GM12878 (cell line): ENCODE results near the gene TBATA. TPM values are rescaled to one million over a fixed set of nuclear protein-coding genes. Genes with fewer than 3 reads are reported as not detected.

Experiments
- ATAC-seq: fragments of 200-7000 bp; cut with Tn5 transposase; 3 replicates; pipeline ENCODE4 v1.9.1; 2020; ENCODE audit warnings: mild to moderate bottlenecking, moderate library complexity
- BruUV-seq: library from RNA; stranded (reverse); fragments of 400-500 nt; replicated peaks from 2 replicates; lab custom pipeline; 2021; lab: Mats Ljungman, UMichigan
- CTCF ChIA-PET: fragments of 300-600 bp; sonication (Branson Sonifier 250); formaldehyde crosslinking; extraction: SDS; loops from one replicate; lab custom pipeline; 2021; ENCODE audit warnings: inconsistent platforms; lab: Yijun Ruan, JAX
- POLR2A ChIA-PET: fragments of 350-600 bp; formaldehyde crosslinking; extraction: SDS; loops from one replicate; lab custom pipeline; 2021; ENCODE audit warnings: inconsistent platforms; lab: Charles Lee
- RAD21 ChIA-PET: fragments of 300-600 bp; sonication (Branson Sonifier 250); formaldehyde crosslinking; loops from one replicate; lab custom pipeline; 2023; ENCODE audit warnings: antibody characterized with exemption; ENCODE audit not compliant: unreplicated experiment; lab: Charles Lee
- SMC1A ChIA-PET: fragments of 300-600 bp; sonication (Branson Sonifier 250); formaldehyde crosslinking; loops from one replicate; lab custom pipeline; 2023; ENCODE audit not compliant: unreplicated experiment, uncharacterized antibody; lab: Charles Lee
- DNase-seq: peaks from one replicate; pipeline ENCODE4 v3.0.0-alpha.2; 2011; ENCODE audit warnings: low read depth, low spot score
- FAIRE-seq: peaks from 3 replicates; lab custom pipeline; 2011; peaks lifted over from hg19 to GRCh38; lab: Jason Lieb, UNC
- H2AFZ ChIP-seq: 2 replicates; pipeline ENCODE4 v1.6.0; 2011; ENCODE audit warnings: low read depth, low read length, control low read depth; ENCODE audit not compliant: control insufficient read depth
- H3K27ac ChIP-seq: 2 replicates; pipeline ENCODE4 v1.5.1; 2011; ENCODE audit warnings: control low read depth; ENCODE audit not compliant: control insufficient read depth, insufficient read depth
- H3K27me3 ChIP-seq, 2 experiments: replicated peaks in 1 of 2; 2 replicates each; pipeline versions ENCODE4 v1.6.0 to v1.6.1; 2011; ENCODE audit warnings: low read length in 1 of 2; ENCODE audit not compliant: control insufficient read depth in 2 of 2, insufficient read depth in 2 of 2
- H3K36me3 ChIP-seq, 2 experiments: 2 replicates each; pipeline ENCODE4 v1.5.1; 2011; ENCODE audit warnings: low read length in 1 of 2; ENCODE audit not compliant: control insufficient read depth in 2 of 2, insufficient read depth in 2 of 2
- H3K4me1 ChIP-seq: 2 replicates; pipeline ENCODE4 v1.6.1; 2011; ENCODE audit warnings: mild to moderate bottlenecking, low read length, moderate library complexity, mixed read lengths; ENCODE audit not compliant: control insufficient read depth, insufficient read depth
- H3K4me2 ChIP-seq: 2 replicates; pipeline ENCODE4 v1.6.0; 2011; ENCODE audit warnings: control low read depth; ENCODE audit not compliant: control insufficient read depth, insufficient read depth
- H3K4me3 ChIP-seq: fragments of 200-600 bp; sonication (generic); 2 replicates; pipeline ENCODE4 v1.5.1; 2016
- H3K79me2 ChIP-seq: 2 replicates; pipeline ENCODE4 v1.6.0; 2011; ENCODE audit warnings: low read length; ENCODE audit not compliant: control insufficient read depth, insufficient read depth
- H3K9ac ChIP-seq: 2 replicates; pipeline ENCODE4 v1.8.0; 2011; ENCODE audit warnings: low read length, control low read depth, mixed read lengths; ENCODE audit not compliant: control insufficient read depth, insufficient read depth
- H3K9me3 ChIP-seq: replicated peaks from 3 replicates; pipeline ENCODE4 v1.5.1; 2011; ENCODE audit warnings: mild to moderate bottlenecking, low read length; ENCODE audit not compliant: control insufficient read depth, insufficient read depth
- H4K20me1 ChIP-seq: 2 replicates; pipeline ENCODE4 v1.6.0; 2011; ENCODE audit not compliant: control insufficient read depth, insufficient read depth
- ASH2L ChIP-seq: fragments of 300-600, 200-600 bp; sonication (generic); IDR thresholded peaks from 2 replicates; pipeline ENCODE4 v1.6.1; 2017; ENCODE audit warnings: low read depth, mild to moderate bottlenecking, borderline replicate concordance
- DPF2 ChIP-seq: fragments of 450-650 bp; IDR thresholded peaks from 2 replicates; pipeline ENCODE4 v1.6.1; 2017; ENCODE audit warnings: mild to moderate bottlenecking
- MTA2 ChIP-seq: fragments of 450-650 bp; IDR thresholded peaks from 2 replicates; pipeline ENCODE4 v1.6.1; 2016; ENCODE audit warnings: low read depth, mild to moderate bottlenecking, moderate library complexity
- PAX8 ChIP-seq: fragments of 450-650 bp; IDR thresholded peaks from 2 replicates; pipeline ENCODE4 v1.6.1; 2017; ENCODE audit warnings: mild to moderate bottlenecking, moderate library complexity
- POLR2AphosphoS5 ChIP-seq: IDR thresholded peaks from 2 replicates; pipeline ENCODE4 v1.6.1; 2011; ENCODE audit warnings: mild to moderate bottlenecking, low read length, inconsistent platforms
- TARDBP ChIP-seq: IDR thresholded peaks from 2 replicates; pipeline ENCODE4 v1.6.1; 2016; ENCODE audit warnings: borderline replicate concordance
- ZNF217 ChIP-seq: fragments of 450-650 bp; IDR thresholded peaks from 2 replicates; pipeline ENCODE4 v1.6.1; 2017; ENCODE audit warnings: antibody characterized with exemption, mild to moderate bottlenecking
- ZNF24 ChIP-seq: fragments of 450-650 bp; IDR thresholded peaks from 2 replicates; pipeline ENCODE4 v1.6.1; 2017; ENCODE audit warnings: antibody characterized with exemption, mild to moderate bottlenecking
- WGBS: methylation state at CpG from one replicate; pipeline ENCODE4 v1.1.6; 2016; ENCODE audit warnings: low lambda C conversion rate; ENCODE audit not compliant: insufficient replicate concordance, insufficient coverage; ENCODE audit errors: missing lambda C conversion rate; 5-methylcytosine and 5-hydroxymethylcytosine counted together
- in situ Hi-C: fragments of 300-500 bp; cut with MboI; formaldehyde crosslinking; loops from 9 replicates; pipeline ENCODE4 v1.14.3; 2018; ENCODE audit warnings: mixed read lengths
- intact Hi-C: fragments of 100-400 bp; cut with micrococcal nuclease; formaldehyde crosslinking; loops from one replicate; pipeline ENCODE4 v1.14.2; 2022; ENCODE audit not compliant: unreplicated experiment
- polyA plus RNA-seq, 11 experiments: library from polyadenylated mRNA; depleted of rRNA in 4 of 11; unstranded in 6 of 11; stranded (reverse) in 5 of 11; fragments of >200 nt; fragmentation: Nextera tagmentation in 4 of 11; fragmentation: Illumina TruSeq in 1 of 11; extraction: Ambion mirVana in 4 of 11; extraction: Trizol in 1 of 11; gene quantifications; 1 replicate in 1 of 11; 2 replicates in 10 of 11; pipeline versions ENCODE4 v1.2.1 to v1.2.3, GENCODE V29; 2011 to 2016; ENCODE audit warnings: inconsistent platforms in 2 of 11, missing spikeins in 2 of 11, low read depth in 1 of 11
- total RNA-seq, 4 experiments: library from RNA; depleted of rRNA in 3 of 4; stranded (reverse); fragments of >200 nt in 3 of 4; fragmentation: Illumina TruSeq in 1 of 4; extraction: Trizol in 1 of 4; gene quantifications; 2 replicates each; pipeline versions ENCODE4 v1.2.1 to v1.2.3, GENCODE V29; 2013 to 2021
- TF ChIP-seq, protein P1 (sequence below): fragments of 450-650 bp; IDR thresholded peaks from 2 replicates; pipeline ENCODE4 v1.6.1; 2017; ENCODE audit warnings: antibody characterized with exemption, mild to moderate bottlenecking, moderate library complexity
- TF ChIP-seq, protein P2 (sequence below): fragments of 450-650 bp; formaldehyde crosslinking; IDR thresholded peaks from 2 replicates; pipeline ENCODE4 v1.5.0; 2022; ENCODE audit warnings: mild to moderate bottlenecking, missing genetic modification characterization

TBATA gene
- total and polyA plus RNA-seq, 10 of the 15 experiments (the other 5 are each of a cell fraction or from before 2014, with no cell fraction given) = not detected

DNA sequence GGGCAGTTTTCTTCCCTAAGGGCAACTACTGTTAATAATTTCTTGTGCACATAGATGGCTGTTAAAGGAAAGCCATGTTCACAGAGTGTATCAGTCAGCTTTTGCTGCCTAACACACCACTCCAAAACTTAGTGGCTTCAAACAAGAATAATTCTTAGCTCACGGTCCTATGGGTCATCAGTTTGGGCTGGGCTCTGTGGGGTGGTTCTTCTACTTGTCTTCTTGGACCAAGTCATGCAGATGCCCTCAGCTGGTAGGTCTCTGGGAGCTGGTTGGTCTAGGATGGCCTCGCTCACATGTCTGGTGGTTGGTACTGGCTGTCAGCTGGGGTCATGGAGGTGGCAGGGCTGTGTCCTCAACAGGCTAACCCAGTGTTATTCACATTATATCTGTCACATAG is 39.6 kb downstream of the TBATA start:
- H3K36me3 ChIP-seq = no peaks in the 10 kb centered on the region
- no peak overlapping the region for H3K4me3 ChIP-seq
- no peaks in the 10 kb centered on the region for H3K79me2 ChIP-seq
- ChIA-PET SMC1A (interaction anchor here (0.9 to 1.4 kb wide), 2 partner anchors 28 to 126 kb away, joined by 4 to 5 read pairs; no protein-coding TSS in a partner anchor), RAD21 (interaction anchor here (1.0 kb wide), 1 partner anchor 17 kb away, joined by 4 read pairs; no protein-coding TSS in a partner anchor), POLR2A (no interaction called here), CTCF (interaction anchor here (1.2 to 1.6 kb wide), 3 partner anchors 13 to 284 kb away, joined by 3 to 7 read pairs (median 3); no protein-coding TSS in a partner anchor)
- no peak overlapping the region for H3K4me2 ChIP-seq
- no peak for FAIRE-seq
- TF ChIP-seq PAX8 (no peak), ZNF217 (no peak)
- H3K9me3 ChIP-seq = no peaks in the 10 kb centered on the region
- H3K27me3 ChIP-seq = no peaks in the 10 kb centered on the region
- no peak overlapping the region for H3K9ac ChIP-seq
- 36% methylated on average over 2 of the region's 2 CpGs for WGBS
- no peak for DNase-seq
- no peaks in the 10 kb centered on the region for H3K4me1 ChIP-seq
- H4K20me1 ChIP-seq = no peaks in the 10 kb centered on the region
- no TSS peak for BruUV-seq
- H3K27ac ChIP-seq = no peak overlapping the region
- intact Hi-C loops = no loop called here
- H2AFZ ChIP-seq = no peak overlapping the region
- in situ Hi-C loops = no loop called here
- no peak for ATAC-seq

DNA sequence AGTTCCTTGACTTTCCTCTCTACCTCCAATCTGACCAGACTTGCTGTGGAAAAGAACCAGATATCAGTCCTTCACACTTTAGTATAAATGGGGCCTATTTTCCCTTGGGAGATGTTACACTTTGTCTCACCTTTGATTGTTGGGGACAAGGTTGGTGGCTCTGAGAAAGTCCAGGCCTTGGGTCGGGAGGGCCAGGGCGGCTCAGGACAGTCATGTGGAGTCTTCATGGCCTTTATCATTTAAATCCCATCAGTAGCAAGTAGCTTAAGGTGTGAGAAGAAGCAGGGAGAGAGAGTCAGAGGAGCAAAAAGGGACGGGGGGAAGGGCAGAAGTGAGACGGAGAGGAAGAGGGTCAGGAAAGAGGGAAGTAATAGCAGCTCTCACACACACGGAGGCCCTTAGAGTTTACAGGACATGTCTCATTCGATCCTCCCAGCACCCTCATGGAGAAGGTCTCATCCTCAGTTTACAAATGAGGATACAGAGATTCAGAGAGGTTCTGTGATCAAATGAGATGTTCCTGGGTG is 40.5 kb downstream of the TBATA start:
- no peaks in the 10 kb centered on the region for H3K4me1 ChIP-seq
- H3K27ac ChIP-seq = no peak overlapping the region
- H3K4me3 ChIP-seq = no peak overlapping the region
- no peak overlapping the region for H2AFZ ChIP-seq
- BruUV-seq = no TSS peak
- CTCF ChIA-PET = interaction anchor here (1.6 kb wide), 1 partner anchor 14 kb away, joined by 7 read pairs; no protein-coding TSS in a partner anchor
- TF ChIP-seq DPF2 (no peak), ZNF24 (no peak), MTA2 (no peak), ASH2L (no peak), POLR2AphosphoS5 (no peak), TARDBP (no peak)
- TF ChIP-seq, protein P1, sequence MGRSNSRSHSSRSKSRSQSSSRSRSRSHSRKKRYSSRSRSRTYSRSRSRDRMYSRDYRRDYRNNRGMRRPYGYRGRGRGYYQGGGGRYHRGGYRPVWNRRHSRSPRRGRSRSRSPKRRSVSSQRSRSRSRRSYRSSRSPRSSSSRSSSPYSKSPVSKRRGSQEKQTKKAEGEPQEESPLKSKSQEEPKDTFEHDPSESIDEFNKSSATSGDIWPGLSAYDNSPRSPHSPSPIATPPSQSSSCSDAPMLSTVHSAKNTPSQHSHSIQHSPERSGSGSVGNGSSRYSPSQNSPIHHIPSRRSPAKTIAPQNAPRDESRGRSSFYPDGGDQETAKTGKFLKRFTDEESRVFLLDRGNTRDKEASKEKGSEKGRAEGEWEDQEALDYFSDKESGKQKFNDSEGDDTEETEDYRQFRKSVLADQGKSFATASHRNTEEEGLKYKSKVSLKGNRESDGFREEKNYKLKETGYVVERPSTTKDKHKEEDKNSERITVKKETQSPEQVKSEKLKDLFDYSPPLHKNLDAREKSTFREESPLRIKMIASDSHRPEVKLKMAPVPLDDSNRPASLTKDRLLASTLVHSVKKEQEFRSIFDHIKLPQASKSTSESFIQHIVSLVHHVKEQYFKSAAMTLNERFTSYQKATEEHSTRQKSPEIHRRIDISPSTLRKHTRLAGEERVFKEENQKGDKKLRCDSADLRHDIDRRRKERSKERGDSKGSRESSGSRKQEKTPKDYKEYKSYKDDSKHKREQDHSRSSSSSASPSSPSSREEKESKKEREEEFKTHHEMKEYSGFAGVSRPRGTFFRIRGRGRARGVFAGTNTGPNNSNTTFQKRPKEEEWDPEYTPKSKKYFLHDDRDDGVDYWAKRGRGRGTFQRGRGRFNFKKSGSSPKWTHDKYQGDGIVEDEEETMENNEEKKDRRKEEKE = no peak
- TF ChIP-seq, protein P2, sequence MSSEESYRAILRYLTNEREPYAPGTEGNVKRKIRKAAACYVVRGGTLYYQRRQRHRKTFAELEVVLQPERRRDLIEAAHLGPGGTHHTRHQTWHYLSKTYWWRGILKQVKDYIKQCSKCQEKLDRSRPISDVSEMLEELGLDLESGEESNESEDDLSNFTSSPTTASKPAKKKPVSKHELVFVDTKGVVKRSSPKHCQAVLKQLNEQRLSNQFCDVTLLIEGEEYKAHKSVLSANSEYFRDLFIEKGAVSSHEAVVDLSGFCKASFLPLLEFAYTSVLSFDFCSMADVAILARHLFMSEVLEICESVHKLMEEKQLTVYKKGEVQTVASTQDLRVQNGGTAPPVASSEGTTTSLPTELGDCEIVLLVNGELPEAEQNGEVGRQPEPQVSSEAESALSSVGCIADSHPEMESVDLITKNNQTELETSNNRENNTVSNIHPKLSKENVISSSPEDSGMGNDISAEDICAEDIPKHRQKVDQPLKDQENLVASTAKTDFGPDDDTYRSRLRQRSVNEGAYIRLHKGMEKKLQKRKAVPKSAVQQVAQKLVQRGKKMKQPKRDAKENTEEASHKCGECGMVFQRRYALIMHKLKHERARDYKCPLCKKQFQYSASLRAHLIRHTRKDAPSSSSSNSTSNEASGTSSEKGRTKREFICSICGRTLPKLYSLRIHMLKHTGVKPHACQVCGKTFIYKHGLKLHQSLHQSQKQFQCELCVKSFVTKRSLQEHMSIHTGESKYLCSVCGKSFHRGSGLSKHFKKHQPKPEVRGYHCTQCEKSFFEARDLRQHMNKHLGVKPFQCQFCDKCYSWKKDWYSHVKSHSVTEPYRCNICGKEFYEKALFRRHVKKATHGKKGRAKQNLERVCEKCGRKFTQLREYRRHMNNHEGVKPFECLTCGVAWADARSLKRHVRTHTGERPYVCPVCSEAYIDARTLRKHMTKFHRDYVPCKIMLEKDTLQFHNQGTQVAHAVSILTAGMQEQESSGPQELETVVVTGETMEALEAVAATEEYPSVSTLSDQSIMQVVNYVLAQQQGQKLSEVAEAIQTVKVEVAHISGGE (CRISPR knock-in tag) = no peak
- no peak overlapping the region for H3K4me2 ChIP-seq
- no peak for DNase-seq
- H3K9ac ChIP-seq = no peak overlapping the region
- SMC1A ChIA-PET = interaction anchor here (0.7 kb wide), 1 partner anchor 27 kb away, joined by 3 read pairs; no protein-coding TSS in a partner anchor
- POLR2A ChIA-PET = no interaction called here
- no peaks in the 10 kb centered on the region for H3K36me3 ChIP-seq
- no peak for ATAC-seq
- H3K27me3 ChIP-seq = no peaks in the 10 kb centered on the region
- no peaks in the 10 kb centered on the region for H3K79me2 ChIP-seq
- in situ Hi-C loops (no loop called here), intact Hi-C loops (no loop called here)
- 23% methylated on average over 6 of the region's 6 CpGs for WGBS
- FAIRE-seq = no peak
- no peaks in the 10 kb centered on the region for H3K9me3 ChIP-seq
- RAD21 ChIA-PET = no interaction called here
- no peaks in the 10 kb centered on the region for H4K20me1 ChIP-seq
